ENCODE data around the gene IRX2.

DNA sequence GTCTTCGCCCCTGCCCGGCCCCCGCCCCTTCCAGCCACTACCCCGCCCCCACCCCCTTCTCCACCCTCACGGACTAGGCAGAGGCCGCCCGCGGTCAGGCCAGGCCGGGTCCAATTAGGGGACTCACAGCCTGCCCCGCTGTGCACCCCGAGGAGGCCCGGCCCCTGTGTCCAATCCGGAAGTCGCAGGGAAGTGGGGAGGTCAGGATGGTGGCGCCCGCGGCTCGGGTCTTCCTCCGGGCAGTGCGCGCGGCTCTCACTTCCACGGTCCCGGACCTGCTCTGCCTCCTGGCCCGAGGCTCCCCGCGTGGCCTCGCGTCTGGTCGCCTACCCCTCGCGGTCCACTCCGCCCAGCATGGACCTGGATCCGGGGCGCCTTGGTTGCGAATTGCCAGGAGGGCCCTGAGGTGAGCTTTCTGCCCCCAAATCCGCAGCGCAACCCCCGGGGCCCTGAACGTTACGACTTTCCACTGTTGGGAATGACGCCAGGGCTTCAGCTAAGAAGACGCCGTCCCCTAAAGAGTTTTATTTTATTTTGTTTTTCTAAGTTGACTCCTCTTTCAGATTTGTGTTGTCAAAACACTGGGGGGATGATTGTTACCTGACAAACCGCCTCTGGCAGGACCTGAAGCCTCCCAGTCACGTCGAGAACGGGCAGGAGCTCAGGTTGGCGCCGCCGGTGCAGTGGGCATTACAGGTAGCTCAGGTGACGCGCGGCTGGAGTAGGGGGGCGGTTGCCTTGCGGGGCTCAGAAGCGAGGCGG lies 763 bp upstream of the IRX2 start:
- no peak for TF ChIP-seq EZH2 (optimal IDR thresholded peaks at IDR 0.05; ENCODE audit: low read depth, low read length)
- TF ChIP-seq, protein P1, sequence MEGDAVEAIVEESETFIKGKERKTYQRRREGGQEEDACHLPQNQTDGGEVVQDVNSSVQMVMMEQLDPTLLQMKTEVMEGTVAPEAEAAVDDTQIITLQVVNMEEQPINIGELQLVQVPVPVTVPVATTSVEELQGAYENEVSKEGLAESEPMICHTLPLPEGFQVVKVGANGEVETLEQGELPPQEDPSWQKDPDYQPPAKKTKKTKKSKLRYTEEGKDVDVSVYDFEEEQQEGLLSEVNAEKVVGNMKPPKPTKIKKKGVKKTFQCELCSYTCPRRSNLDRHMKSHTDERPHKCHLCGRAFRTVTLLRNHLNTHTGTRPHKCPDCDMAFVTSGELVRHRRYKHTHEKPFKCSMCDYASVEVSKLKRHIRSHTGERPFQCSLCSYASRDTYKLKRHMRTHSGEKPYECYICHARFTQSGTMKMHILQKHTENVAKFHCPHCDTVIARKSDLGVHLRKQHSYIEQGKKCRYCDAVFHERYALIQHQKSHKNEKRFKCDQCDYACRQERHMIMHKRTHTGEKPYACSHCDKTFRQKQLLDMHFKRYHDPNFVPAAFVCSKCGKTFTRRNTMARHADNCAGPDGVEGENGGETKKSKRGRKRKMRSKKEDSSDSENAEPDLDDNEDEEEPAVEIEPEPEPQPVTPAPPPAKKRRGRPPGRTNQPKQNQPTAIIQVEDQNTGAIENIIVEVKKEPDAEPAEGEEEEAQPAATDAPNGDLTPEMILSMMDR (IDR thresholded peaks at IDR 0.05; ENCODE audit: low read length) = no peak
